ENCODE data around the gene CORO2A. TPM values are rescaled to one million over a fixed set of nuclear protein-coding genes. Genes with fewer than 3 reads are reported as not detected.

The CORO2A gene
- total RNA-seq, 1 donor from 2014 or later, result 2.4 TPM

GRCh38 chr9:98195671-98196070 lies 3.2 kb upstream of the CORO2A start:
- Mint-ChIP-seq H3K9me3 (no peaks in the 10 kb centered on the region), H3K27me3 (ENCODE audit: insufficient read depth, low read depth) (peaks cover 21% of the 10 kb centered on the region), H3K4me3 (no peak overlapping the region), H3K27ac (peak overlapping the region; percentile 50), H3K36me3 (no peaks in the 10 kb centered on the region), H3K4me1 (peaks cover 9% of the 10 kb centered on the region)
- Histone ChIP-seq H3K4me2 (no peak overlapping the region), H3K79me2 (ENCODE audit: low read depth) (no peaks in the 10 kb centered on the region), H4K20me1 (ENCODE audit: low read depth) (no peaks in the 10 kb centered on the region), H2AFZ (replicated peaks) (no peak overlapping the region), H3K4me1 (peaks cover 8% of the 10 kb centered on the region), H3F3A (ENCODE audit: low read depth) (peaks cover 21% of the 10 kb centered on the region), H3K4me3 (no peak overlapping the region), H3K9me3 (ENCODE audit: low read depth) (no peaks in the 10 kb centered on the region), H3K9ac (no peak overlapping the region), H3K27me3 (peaks cover 20% of the 10 kb centered on the region), H3K27ac (no peak overlapping the region), H3K36me3 (no peaks in the 10 kb centered on the region)
- DNase-seq (ENCODE audit: low spot score), result no peak
- TF ChIP-seq, protein P1, sequence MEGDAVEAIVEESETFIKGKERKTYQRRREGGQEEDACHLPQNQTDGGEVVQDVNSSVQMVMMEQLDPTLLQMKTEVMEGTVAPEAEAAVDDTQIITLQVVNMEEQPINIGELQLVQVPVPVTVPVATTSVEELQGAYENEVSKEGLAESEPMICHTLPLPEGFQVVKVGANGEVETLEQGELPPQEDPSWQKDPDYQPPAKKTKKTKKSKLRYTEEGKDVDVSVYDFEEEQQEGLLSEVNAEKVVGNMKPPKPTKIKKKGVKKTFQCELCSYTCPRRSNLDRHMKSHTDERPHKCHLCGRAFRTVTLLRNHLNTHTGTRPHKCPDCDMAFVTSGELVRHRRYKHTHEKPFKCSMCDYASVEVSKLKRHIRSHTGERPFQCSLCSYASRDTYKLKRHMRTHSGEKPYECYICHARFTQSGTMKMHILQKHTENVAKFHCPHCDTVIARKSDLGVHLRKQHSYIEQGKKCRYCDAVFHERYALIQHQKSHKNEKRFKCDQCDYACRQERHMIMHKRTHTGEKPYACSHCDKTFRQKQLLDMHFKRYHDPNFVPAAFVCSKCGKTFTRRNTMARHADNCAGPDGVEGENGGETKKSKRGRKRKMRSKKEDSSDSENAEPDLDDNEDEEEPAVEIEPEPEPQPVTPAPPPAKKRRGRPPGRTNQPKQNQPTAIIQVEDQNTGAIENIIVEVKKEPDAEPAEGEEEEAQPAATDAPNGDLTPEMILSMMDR (IDR thresholded peaks at IDR 0.05), result no peak
- TF ChIP-seq EZH2 (IDR thresholded peaks at IDR 0.05), result no peak

DNA sequence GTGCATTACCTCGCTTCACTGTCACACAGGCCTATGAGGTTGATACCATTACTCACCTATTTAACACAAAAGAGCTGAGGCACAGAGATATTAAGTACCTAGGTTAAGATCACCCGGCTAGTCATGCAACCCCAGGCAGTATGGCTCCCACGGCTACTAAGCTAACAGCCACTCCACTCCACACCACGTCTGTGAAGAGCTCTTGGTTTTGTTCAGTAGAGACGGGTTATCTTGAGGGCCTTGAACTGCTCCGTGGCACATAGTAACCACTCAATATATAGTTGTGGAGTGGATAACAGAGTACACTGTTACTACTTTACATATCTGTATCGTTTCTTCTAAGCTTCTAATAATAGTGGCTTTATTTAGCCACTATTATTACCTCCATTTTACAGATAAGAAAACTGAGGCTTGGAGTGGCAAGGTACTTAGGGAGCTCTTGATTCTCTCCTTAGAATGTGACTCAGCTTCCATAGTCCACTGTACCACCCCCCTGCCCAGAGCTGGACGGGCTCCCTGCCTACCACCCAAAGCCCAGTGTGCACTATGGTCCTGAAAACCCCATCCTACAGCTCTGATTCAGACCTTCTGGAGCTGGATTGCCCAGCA lies 1.0 kb upstream of the CORO2A start:
- TF ChIP-seq, protein P1 (IDR thresholded peaks at IDR 0.05), result no peak
- TF ChIP-seq EZH2 (IDR thresholded peaks at IDR 0.05), result no peak
- TF ChIP-seq EZH2phosphoT487 (IDR thresholded peaks at IDR 0.05), result no peak
- no peak overlapping the region for H3K9ac ChIP-seq
- no peaks in the 10 kb centered on the region for H3K4me1 ChIP-seq
- no peaks in the 10 kb centered on the region for H3K9me3 ChIP-seq (ENCODE audit: low read depth)
- Mint-ChIP-seq H3K4me3 (peak overlapping the region; percentile 87), H3K36me3 (no peaks in the 10 kb centered on the region), H3K27me3 (ENCODE audit: insufficient read depth, low read depth) (peaks cover 24% of the 10 kb centered on the region), H3K4me1 (peaks cover 4% of the 10 kb centered on the region), H3K27ac (no peak overlapping the region), H3K9me3 (no peaks in the 10 kb centered on the region)
- peak overlapping the region; percentile 90 for H3K4me3 ChIP-seq
- H3K27me3 ChIP-seq, result peaks cover 22% of the 10 kb centered on the region
- peaks cover 21% of the 10 kb centered on the region for H3F3A ChIP-seq (ENCODE audit: low read depth)
- H4K20me1 ChIP-seq (ENCODE audit: low read depth), result no peaks in the 10 kb centered on the region
- no peak overlapping the region for H3K27ac ChIP-seq
- no peaks in the 10 kb centered on the region for H3K36me3 ChIP-seq
- no peak for DNase-seq (ENCODE audit: low spot score)
- H2AFZ ChIP-seq (replicated peaks), result no peak overlapping the region
- no peaks in the 10 kb centered on the region for H3K79me2 ChIP-seq (ENCODE audit: low read depth)
- peak overlapping the region; percentile 99 for H3K4me2 ChIP-seq

DNA sequence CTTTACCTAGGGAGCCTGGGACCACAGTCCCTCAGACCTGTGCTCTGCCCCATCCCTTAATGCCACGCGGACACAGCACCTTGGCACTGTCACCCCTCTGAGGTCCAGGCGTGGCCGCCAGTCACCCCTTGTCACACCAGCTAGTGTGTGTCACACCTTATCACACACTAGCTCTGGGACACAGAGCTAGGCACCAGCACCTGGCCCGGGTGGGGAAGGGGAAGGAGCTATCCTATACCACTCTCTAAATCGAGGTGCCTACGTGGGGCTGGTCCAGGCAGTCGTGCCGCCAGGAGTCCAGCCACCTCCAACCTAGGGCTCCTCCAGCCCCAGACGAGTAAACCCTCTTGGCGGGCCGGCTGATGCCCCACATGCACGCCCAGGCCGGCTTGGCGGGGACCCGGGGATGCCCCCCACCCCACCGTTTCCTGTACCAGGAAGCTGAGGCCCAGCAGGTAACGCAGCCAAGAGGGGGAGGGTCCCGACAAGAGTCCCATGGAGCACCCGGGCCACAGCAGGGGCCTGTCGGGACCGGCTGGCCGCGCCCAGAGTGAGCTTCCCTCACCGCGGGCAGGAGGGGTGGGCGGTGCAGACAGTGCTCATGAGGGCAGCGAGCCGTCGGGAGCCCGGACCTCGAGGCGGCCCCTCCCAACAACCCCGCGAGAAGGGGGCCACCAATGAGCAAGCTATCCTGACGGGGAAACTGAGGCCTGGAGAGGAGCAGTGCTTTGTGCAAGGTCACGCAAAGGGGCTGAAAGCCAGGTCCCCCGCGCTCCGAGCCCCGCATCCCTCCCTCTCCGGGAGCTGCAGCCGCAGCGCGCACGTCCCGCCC lies 550 bp downstream of the CORO2A start:
- no peak overlapping the region for H3K9ac ChIP-seq
- H3K4me3 ChIP-seq, result peak overlapping the region; percentile 90
- H3K4me1 ChIP-seq, result peaks cover 6% of the 10 kb centered on the region
- H3K4me1 Mint-ChIP-seq, result peaks cover 11% of the 10 kb centered on the region
- H3K36me3 Mint-ChIP-seq, result no peaks in the 10 kb centered on the region
- peak; percentile 45 for DNase-seq (ENCODE audit: low spot score)
- peaks cover 21% of the 10 kb centered on the region for H3F3A ChIP-seq (ENCODE audit: low read depth)
- no peaks in the 10 kb centered on the region for H4K20me1 ChIP-seq (ENCODE audit: low read depth)
- H3K9me3 ChIP-seq (ENCODE audit: low read depth), result no peaks in the 10 kb centered on the region
- no peaks in the 10 kb centered on the region for H3K79me2 ChIP-seq (ENCODE audit: low read depth)
- peak overlapping the region; percentile 98 for H2AFZ ChIP-seq (replicated peaks)
- no peak overlapping the region for H3K27ac Mint-ChIP-seq
- H3K27ac ChIP-seq, result no peak overlapping the region
- H3K4me2 ChIP-seq, result peak overlapping the region; percentile 99
- no peaks in the 10 kb centered on the region for H3K9me3 Mint-ChIP-seq
- no peaks in the 10 kb centered on the region for H3K36me3 ChIP-seq
- H3K27me3 Mint-ChIP-seq (ENCODE audit: insufficient read depth, low read depth), result peaks cover 24% of the 10 kb centered on the region
- peak; percentile 38 for TF ChIP-seq EZH2 (IDR thresholded peaks at IDR 0.05)
- TF ChIP-seq EZH2phosphoT487 (IDR thresholded peaks at IDR 0.05), result no peak
- TF ChIP-seq, protein P1 (IDR thresholded peaks at IDR 0.05), result no peak
- H3K4me3 Mint-ChIP-seq, result peak overlapping the region; percentile 77
- H3K27me3 ChIP-seq, result peaks cover 22% of the 10 kb centered on the region

Data from neural progenitor cell (in vitro differentiated cells).